Erythroblast (primary cell): ENCODE data around the gene ST3GAL4.

Source experiments
- GATA1 ChIP-seq: IDR thresholded peaks from 2 replicates; pipeline ENCODE4 v1.6.1; 2011; ENCODE audit warnings: low read depth, mild to moderate bottlenecking, control low read depth, low read length, moderate library complexity
- POLR2A ChIP-seq: IDR thresholded peaks from 2 replicates; pipeline ENCODE4 v1.6.1; 2011; ENCODE audit warnings: mild to moderate bottlenecking, low read length

- TF ChIP-seq POLR2A: no peak
- no peak for TF ChIP-seq GATA1
Observed at GRCh38 chr11:126340960-126341606, 14.4 kb upstream of the ST3GAL4 start.
